Parathyroid adenoma (tissue), 2 donors: ENCODE data around the gene PPP1R8.

ENCODE experiments used
- H2AFZ ChIP-seq: fragments of 300-600 bp; sonication (generic); one replicate; pipeline ENCODE4 v1.7.0; 2017; ENCODE audit warnings: antibody characterized with exemption, mild to moderate bottlenecking
- H3K27ac ChIP-seq: fragments of 300-600 bp; sonication (generic); one replicate; pipeline ENCODE4 v1.7.0; 2017
- H3K27me3 ChIP-seq: fragments of 300-600 bp; sonication (generic); one replicate; pipeline ENCODE4 v1.7.0; 2017; ENCODE audit warnings: low read length; ENCODE audit not compliant: control insufficient read depth, insufficient read depth
- H3K36me3 ChIP-seq: fragments of 300-600 bp; sonication (generic); one replicate; pipeline ENCODE4 v1.7.0; 2017; ENCODE audit warnings: low read length; ENCODE audit not compliant: control insufficient read depth, insufficient read depth
- H3K4me1 ChIP-seq: fragments of 300-600 bp; sonication (generic); one replicate; pipeline ENCODE4 v1.7.0; 2017; ENCODE audit warnings: control low read depth
- H3K4me2 ChIP-seq: fragments of 300-600 bp; sonication (generic); one replicate; pipeline ENCODE4 v1.7.0; 2017; ENCODE audit warnings: low read length
- H3K4me3 ChIP-seq: fragments of 300-600 bp; sonication (generic); one replicate; pipeline ENCODE4 v1.7.0; 2017; ENCODE audit warnings: low read depth, low read length
- H3K79me2 ChIP-seq: fragments of 300-600 bp; sonication (generic); one replicate; pipeline ENCODE4 v1.7.0; 2017; ENCODE audit warnings: control low read depth
- H3K9ac ChIP-seq: fragments of 300-600 bp; sonication (generic); one replicate; pipeline ENCODE4 v1.7.0; 2017; ENCODE audit warnings: mild to moderate bottlenecking
- H3K9me3 ChIP-seq: fragments of 300-600 bp; sonication (generic); one replicate; pipeline ENCODE4 v1.7.0; 2017; ENCODE audit warnings: low read length; ENCODE audit not compliant: control insufficient read depth
- TF ChIP-seq, protein P1 (sequence below): fragments of 300-600 bp; sonication (generic); IDR thresholded peaks from one replicate; pipeline ENCODE4 v1.7.0; 2017; ENCODE audit warnings: antibody characterized with exemption, mild to moderate bottlenecking
- donor health status: primary hyperparathyroidism.

PPP1R8 gene

DNA sequence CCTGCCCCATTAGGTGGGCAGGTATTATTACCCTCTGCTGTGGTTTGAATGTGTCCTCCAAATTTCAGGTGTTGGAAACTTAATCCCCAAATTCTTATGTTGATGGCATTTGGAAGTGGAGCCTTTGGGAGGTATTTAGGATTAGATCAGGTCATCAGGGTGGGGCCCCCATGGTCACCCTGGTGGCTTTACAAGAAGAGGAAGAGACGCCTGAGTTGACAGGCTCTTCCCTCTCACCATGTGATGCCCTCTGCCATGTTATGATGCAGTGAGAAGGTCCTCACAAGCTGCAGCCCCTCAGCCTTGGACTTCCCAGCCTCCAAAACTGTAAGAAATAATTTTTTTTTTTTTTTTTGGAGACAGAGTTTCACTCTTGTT, 32.9 kb downstream of the PPP1R8 start:
- H3K4me3 ChIP-seq = peak overlapping the region; percentile 14
- H2AFZ ChIP-seq = no peak overlapping the region
- H3K4me1 ChIP-seq = no peaks in the 10 kb centered on the region
- peak overlapping the region; percentile 39 for H3K27ac ChIP-seq
- H3K9me3 ChIP-seq = no peaks in the 10 kb centered on the region
- H3K9ac ChIP-seq = no peak overlapping the region
- H3K36me3 ChIP-seq = no peaks in the 10 kb centered on the region
- TF ChIP-seq, protein P1, sequence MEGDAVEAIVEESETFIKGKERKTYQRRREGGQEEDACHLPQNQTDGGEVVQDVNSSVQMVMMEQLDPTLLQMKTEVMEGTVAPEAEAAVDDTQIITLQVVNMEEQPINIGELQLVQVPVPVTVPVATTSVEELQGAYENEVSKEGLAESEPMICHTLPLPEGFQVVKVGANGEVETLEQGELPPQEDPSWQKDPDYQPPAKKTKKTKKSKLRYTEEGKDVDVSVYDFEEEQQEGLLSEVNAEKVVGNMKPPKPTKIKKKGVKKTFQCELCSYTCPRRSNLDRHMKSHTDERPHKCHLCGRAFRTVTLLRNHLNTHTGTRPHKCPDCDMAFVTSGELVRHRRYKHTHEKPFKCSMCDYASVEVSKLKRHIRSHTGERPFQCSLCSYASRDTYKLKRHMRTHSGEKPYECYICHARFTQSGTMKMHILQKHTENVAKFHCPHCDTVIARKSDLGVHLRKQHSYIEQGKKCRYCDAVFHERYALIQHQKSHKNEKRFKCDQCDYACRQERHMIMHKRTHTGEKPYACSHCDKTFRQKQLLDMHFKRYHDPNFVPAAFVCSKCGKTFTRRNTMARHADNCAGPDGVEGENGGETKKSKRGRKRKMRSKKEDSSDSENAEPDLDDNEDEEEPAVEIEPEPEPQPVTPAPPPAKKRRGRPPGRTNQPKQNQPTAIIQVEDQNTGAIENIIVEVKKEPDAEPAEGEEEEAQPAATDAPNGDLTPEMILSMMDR = no peak
- no peak overlapping the region for H3K4me2 ChIP-seq
- H3K79me2 ChIP-seq = no peaks in the 10 kb centered on the region
- H3K27me3 ChIP-seq = no peaks in the 10 kb centered on the region

DNA sequence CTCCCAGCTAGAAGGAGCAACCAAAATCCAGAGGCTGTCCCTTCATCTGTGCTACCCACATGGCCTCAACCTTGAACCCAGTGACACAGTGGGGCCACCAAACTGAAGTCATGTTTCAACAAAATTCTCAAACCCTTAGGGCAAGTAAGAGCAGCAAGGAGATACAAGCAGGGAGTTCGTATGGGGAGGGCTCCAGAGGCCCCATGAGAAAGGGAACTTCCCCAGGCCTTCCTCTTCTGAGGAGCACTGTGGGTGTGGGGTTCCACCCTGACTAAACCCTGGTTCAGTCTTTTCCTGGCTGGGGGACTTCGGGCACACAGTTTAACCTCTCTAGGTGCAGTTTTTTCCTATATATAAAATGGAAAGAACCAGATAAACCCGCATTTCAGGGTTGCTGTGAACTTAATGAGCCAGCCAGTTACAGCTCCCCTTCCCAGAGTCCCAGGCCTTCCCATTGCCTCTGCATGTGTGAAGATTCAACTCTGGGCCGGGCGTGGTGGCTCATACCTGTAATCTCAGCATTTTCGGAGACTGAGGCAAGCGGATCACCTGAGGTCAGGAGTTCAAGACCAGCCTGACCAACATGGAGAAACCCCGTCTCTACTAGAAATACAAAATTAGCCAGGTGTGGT, 33.8 kb downstream of the PPP1R8 start:
- Histone ChIP-seq H3K9me3 (no peaks in the 10 kb centered on the region), H3K36me3 (no peaks in the 10 kb centered on the region), H3K27me3 (no peaks in the 10 kb centered on the region), H3K4me2 (no peak overlapping the region), H3K4me1 (no peaks in the 10 kb centered on the region), H2AFZ (no peak overlapping the region), H3K9ac (no peak overlapping the region), H3K4me3 (no peak overlapping the region), H3K79me2 (no peaks in the 10 kb centered on the region), H3K27ac (peak overlapping the region; percentile 39)
- TF ChIP-seq, protein P1 = no peak

DNA sequence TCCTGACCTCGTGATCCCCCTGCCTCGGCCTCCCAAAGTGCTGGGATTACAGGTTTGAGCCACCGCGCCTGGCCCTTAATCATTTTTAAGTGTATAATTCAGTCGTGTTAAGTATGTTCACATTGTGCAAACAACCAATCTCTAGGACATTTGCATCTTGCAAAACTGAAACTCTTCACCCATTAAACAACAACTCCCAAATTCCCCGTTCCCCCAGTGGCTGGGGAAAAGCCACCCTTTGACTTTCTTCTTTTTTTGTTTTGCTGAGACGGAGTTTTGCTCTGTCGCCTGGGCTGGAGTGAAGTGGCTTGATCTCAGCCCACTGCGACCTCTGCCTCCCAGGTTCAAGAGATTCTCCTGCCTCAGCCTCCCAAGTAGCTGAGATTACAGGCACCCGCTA, 35.2 kb downstream of the PPP1R8 start:
- Histone ChIP-seq H3K27ac (no peak overlapping the region), H3K4me3 (no peak overlapping the region), H3K27me3 (no peaks in the 10 kb centered on the region), H3K4me1 (no peaks in the 10 kb centered on the region), H2AFZ (no peak overlapping the region), H3K9me3 (no peaks in the 10 kb centered on the region), H3K4me2 (no peak overlapping the region), H3K9ac (no peak overlapping the region), H3K79me2 (no peaks in the 10 kb centered on the region), H3K36me3 (no peaks in the 10 kb centered on the region)
- TF ChIP-seq, protein P1 = no peak

DNA sequence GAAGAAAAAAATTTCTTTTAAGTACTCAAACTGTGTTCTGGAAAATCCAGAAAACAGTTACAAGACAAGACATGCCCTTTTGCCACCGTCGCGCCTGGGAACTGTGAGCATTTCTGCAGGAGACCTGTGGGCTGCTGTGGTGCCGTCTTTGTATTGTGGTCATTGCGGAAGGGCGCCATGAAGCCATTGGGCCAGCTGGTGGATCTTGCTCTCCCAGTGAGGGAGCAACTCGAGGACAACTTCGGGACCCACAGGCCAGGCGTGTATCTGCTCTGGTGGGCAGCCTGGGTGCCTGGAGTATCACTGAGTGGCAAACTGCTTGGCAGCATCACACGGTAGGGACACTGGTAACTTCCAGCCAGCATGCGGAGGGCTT, 38.0 kb downstream of the PPP1R8 start:
- Histone ChIP-seq H2AFZ (no peak overlapping the region), H3K9ac (no peak overlapping the region), H3K9me3 (no peaks in the 10 kb centered on the region), H3K27me3 (no peaks in the 10 kb centered on the region), H3K36me3 (no peaks in the 10 kb centered on the region), H3K4me2 (no peak overlapping the region), H3K4me1 (no peaks in the 10 kb centered on the region), H3K4me3 (no peak overlapping the region), H3K27ac (no peak overlapping the region), H3K79me2 (no peaks in the 10 kb centered on the region)
- TF ChIP-seq, protein P1 = no peak

DNA sequence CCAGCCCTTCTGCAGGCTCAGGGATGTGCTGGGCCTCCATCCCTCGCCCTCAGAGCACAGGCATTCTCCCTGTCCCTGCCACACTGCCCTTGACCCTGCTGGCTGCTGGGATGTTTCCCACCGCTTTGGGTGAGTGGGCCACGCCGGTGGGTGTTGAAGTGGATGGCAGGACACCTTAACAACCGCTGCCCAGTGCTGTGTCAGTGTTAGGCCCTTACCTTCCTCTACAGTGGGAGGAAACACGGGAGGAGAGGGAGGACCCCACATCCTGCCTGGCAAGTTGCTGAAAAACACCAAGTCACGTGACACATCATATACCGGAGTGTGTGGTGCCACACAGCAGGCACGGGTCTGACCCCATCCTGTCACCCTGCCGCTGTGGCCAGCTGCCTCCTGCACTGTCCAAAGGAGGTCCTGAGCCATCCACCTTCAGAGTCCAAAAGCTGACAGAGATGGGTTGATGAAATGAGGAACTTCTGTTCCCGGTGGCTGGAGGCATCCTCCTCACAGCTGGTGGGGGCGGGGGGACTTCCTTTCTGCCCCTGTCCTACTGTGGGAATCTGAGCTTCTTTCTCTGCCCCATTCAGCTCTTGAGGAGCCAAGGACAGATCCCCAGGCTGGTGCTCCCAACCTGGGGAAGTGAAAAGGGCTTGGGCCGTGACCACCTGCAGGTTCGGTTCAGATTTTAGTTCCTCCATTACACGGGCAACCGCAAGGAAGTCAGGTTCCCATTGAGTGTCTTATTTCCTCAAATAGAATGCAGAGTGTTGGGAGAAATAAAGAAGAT, 38.5 kb downstream of the PPP1R8 start:
- H3K4me1 ChIP-seq = no peaks in the 10 kb centered on the region
- no peaks in the 10 kb centered on the region for H3K9me3 ChIP-seq
- H3K36me3 ChIP-seq = no peaks in the 10 kb centered on the region
- H3K27ac ChIP-seq = no peak overlapping the region
- no peaks in the 10 kb centered on the region for H3K79me2 ChIP-seq
- H3K27me3 ChIP-seq = no peaks in the 10 kb centered on the region
- H3K9ac ChIP-seq = no peak overlapping the region
- no peak overlapping the region for H3K4me2 ChIP-seq
- no peak overlapping the region for H2AFZ ChIP-seq
- TF ChIP-seq, protein P1 = no peak
- no peak overlapping the region for H3K4me3 ChIP-seq
